MM.1S (cell line): ENCODE measurements around the gene PIP4K2A.

ENCODE experiments used
- EZH2 ChIP-seq: fragments of 300-600 bp; sonication (generic); optimal IDR thresholded peaks from 2 replicates; pipeline ENCODE3; 2017; ENCODE audit warnings: low read depth, mild to moderate bottlenecking, antibody characterized with exemption, low read length, mixed read lengths
- EZH2phosphoT487 ChIP-seq: fragments of 300-600 bp; sonication (generic); IDR thresholded peaks from 2 replicates; pipeline ENCODE4 v1.6.1; 2018; ENCODE audit warnings: antibody characterized with exemption, low read length
- TF ChIP-seq, protein P1 (sequence below): fragments of 300-600 bp; sonication (generic); IDR thresholded peaks from 2 replicates; pipeline ENCODE4 v1.5.1; 2016; ENCODE audit warnings: antibody characterized with exemption, low read length, mixed read lengths

DNA sequence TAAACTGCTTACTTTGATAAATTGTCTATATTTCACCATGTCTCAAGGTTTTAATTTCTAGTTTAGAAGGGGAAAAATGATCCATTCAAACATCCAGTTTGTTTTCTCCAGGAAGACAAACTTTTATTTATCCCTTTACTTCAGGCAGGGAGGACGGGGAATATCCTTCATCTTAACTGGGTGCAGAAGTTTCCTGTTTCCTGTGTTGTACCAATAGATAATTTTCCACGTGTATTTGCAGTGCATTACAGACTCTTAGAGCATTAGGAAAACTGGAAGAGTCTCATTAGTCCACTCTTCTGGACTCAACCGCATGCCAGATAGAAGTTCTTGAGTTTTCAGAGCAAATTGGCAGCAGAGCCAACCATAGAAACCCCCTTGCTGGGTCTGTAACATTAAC, 39.4 kb upstream of the PIP4K2A start:
- TF ChIP-seq EZH2phosphoT487 (no peak), EZH2 (no peak)
- TF ChIP-seq, protein P1, sequence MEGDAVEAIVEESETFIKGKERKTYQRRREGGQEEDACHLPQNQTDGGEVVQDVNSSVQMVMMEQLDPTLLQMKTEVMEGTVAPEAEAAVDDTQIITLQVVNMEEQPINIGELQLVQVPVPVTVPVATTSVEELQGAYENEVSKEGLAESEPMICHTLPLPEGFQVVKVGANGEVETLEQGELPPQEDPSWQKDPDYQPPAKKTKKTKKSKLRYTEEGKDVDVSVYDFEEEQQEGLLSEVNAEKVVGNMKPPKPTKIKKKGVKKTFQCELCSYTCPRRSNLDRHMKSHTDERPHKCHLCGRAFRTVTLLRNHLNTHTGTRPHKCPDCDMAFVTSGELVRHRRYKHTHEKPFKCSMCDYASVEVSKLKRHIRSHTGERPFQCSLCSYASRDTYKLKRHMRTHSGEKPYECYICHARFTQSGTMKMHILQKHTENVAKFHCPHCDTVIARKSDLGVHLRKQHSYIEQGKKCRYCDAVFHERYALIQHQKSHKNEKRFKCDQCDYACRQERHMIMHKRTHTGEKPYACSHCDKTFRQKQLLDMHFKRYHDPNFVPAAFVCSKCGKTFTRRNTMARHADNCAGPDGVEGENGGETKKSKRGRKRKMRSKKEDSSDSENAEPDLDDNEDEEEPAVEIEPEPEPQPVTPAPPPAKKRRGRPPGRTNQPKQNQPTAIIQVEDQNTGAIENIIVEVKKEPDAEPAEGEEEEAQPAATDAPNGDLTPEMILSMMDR, result no peak
